ENCODE data around the gene PLCB3.

PLCB3 gene

DNA sequence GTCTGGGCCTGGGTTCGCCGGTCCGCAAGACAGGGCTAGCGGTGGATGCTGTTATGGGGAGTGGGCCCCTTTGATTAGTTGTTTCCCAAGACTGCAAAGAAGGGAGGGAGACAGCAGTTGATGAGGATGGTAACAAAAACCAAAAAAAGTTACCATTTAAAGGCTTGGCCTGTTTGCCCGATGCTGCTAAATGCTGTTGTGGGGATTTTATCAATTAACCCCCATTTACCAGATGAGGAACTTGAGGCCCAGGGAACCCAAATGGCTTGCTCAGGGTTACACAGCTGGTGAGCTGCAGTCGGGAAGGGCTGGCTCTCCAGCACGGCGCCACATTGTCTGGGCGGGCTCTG lies 28.7 kb upstream of the PLCB3 start:
- DNase-seq (ENCODE audit: low spot score): no peak

DNA sequence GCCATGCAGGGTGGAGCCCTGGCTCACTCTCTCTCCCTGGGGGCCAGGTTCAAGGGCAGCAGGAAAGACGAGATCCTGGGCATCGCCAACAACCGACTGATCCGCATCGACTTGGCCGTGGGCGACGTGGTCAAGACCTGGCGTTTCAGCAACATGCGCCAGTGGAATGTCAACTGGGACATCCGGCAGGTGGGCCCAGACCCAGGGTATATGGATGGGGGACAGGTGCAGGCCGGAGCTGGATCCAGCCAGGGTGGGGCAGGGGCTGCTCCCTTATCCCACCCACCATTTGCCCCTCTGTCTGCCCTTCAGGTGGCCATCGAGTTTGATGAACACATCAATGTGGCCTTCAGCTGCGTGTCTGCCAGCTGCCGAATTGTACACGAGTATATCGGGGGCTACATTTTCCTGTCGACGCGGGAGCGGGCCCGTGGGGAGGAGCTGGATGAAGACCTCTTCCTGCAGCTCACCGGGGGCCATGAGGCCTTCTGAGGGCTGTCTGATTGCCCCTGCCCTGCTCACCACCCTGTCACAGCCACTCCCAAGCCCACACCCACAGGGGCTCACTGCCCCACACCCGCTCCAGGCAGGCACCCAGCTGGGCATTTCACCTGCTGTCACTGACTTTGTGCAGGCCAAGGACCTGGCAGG lies 28.2 kb upstream of the PLCB3 start:
- no peak for DNase-seq (ENCODE audit: low spot score)

DNA sequence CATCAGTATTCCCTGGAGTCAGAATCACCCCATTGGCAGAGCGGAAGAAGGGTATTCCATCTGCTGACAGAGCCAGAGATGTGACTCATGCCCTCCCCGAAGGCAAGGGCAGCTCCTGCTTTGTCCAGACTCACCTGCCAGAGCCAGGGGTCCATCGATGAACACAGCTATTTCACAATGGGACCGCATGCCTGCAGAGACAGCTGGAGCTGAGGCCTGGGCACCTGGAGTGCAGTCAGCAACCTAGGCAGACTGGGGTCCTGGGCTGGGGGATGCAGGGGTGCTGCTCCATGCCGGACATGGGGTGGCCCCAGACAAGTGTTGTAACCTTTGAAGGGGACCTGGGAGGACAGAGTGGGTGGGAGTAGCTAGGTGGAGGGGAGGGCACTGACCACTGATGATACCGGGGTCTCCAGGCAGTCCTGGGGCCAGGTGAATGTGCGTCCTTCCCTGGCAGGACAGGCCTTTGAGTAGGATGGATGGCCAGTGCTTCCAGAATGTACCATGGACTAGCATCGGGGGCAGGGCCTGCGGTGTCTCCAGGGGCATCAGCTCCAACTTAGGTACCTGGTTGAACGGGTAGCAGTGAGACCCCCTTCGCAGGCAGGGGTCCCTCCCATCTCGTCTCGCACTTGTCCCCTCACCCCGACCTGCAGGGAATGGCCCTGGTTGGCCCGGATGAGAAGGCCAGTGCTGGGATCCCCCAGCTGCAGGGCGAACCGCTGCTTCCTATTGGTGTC lies 27.0 kb upstream of the PLCB3 start:
- DNase-seq (ENCODE audit: low spot score): no peak

DNA sequence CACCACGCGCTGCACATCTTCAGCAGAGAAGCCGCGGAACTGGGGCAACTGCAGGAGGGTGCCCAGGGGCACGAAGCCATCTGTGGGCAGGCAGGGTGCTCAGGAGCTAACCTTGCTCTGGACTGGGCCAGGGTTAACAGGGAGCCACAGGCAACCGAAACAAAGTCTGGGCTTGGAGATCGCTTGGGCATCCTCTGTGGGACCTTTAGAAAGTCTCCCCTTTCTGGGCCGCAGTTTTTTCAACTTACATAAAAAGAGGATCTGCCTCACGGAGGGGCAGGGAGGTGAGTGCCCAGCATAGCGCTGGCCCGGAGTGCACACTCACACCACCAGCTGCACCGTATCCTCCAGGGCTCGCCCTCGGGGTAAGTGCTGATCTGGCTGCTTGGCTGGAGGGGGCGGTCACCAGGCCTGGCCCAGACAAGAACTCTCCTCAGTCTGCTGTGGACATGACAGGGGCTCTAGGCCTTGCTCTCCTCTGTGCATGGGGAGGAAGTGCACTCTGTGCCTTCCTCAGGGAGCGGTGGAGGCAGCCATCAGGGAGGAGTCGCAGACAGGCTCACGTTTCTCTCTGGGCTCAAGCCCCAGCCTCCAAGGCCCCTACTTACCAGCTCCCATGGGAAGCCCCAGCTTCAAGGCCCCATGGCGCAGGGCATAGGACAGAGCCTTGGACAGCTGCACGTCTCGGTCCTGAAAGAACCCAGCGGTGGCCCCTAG lies 26.3 kb upstream of the PLCB3 start:
- DNase-seq (ENCODE audit: low spot score): no peak

GRCh38 chr11:64225608-64226506 lies 25.5 kb upstream of the PLCB3 start, which contains the start of the genes NUDT22 and TRPT1:
TSS of gene NUDT22 (plus strand) at chr11:64226274. CDS start at chr11:64226653, 379 bp downstream.
TSS of gene TRPT1 (minus strand) at chr11:64226186. CDS start at chr11:64225860, 326 bp downstream.
- DNase-seq (ENCODE audit: low spot score): peak; percentile 90

GRCh38 chr11:64226507-64227051 lies 24.8 kb upstream of the PLCB3 start:
- DNase-seq (ENCODE audit: low spot score): no peak

GRCh38 chr11:64227405-64227956 lies 23.8 kb upstream of the PLCB3 start:
- no peak for DNase-seq (ENCODE audit: low spot score)

DNA sequence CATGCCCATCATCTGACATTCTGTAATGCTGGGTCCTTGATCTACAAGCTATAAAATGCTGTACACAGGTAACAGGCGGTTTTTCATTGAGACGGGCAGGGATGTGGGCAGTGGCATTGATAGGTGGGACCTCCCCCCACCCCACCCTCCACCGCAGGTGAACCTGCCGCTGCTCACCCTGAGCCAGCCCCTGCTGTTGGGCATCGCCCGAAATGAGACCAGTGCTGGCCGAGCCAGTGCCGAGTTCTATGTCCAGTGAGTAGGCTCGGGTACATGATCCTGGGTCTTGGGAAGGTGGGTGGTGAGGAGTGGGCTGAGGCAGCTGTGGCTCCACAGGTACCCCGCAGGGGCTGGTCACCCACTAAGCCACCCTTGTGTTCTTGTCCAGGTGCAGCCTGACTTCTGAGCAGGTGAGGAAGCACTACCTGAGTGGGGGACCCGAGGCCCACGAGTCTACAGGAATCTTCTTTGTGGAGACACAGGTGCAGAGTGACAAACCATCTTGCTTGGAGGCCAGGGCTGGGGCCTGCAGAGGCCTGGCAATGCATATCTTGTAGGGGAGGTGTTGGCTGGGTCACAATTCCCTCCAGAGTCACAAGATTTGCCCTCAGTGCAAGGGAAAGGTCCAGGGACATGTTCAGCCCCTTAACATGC lies 22.1 kb upstream of the PLCB3 start:
- no peak for DNase-seq (ENCODE audit: low spot score)

DNA sequence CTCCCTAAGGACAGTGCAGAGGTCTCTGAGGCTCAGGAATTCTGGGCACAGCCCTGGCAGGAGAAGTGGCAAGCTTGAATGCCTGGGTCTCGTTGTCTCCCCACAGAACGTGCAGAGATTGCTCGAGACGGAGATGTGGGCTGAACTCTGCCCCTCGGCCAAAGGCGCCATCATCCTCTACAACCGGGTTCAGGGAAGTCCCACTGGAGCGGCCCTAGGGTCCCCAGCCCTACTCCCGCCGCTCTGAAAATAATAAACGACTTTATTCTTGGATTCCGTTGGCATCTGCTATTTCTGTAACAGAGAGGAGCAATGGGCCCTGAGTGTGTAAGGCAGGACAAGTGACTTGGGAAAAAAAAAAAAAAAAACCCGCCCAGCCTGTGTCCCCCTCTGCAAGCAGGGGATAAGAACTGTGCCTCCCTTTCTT lies 21.6 kb upstream of the PLCB3 start:
- DNase-seq (ENCODE audit: low spot score): no peak

DNA sequence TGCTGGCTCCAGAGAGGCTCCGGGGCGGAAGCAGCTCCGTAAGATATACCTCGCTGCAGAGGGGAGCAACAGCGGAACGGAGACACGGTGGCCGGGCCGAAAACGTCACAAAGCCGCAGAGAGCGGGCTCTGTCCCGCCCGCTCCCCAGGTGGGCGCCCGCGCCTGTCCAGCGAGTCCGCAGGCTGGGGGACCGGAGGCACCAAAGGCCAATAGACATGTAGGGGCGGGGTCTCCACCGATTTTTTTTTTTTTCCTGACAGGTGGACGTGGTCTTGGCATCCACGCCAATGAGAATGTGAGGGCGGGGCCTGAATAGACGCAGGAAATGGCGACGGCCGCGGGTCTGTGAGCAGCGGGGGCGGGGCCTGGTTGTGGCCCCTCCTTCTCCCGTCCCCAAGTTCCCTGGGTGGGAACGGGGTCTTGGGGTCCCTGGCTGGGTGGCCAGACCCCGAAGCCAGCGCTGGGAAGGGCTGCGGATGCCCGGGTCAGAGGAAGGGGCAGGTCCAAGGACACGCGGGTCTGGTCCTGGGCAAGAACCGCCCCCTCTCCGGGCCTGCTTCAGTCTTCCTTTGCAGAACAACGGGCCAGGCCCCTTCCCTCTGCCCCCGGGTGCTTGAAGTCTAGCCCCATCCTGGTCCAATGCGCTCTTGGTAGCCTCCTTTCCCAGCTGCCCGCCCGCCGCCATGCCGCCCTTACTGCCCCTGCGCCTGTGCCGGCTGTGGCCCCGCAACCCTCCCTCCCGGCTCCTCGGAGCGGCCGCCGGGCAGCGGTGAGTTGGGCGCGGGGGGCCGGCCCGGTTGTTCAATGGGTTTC lies 21.0 kb upstream of the PLCB3 start, which contains the start of gene DNAJC4:
Gene DNAJC4, plus strand, starts transcription at position 378 of the 814 bp plus-strand sequence. Its CDS starts 307 bp downstream, at position 685.
- DNase-seq (ENCODE audit: low spot score): peak; percentile 88

- no peak for DNase-seq (ENCODE audit: low spot score)
These were observed 20.4 kb upstream of the PLCB3 start for GRCh38 chr11:64230985-64231365.

- no peak for DNase-seq (ENCODE audit: low spot score)
These were observed 19.8 kb upstream of the PLCB3 start for GRCh38 chr11:64231546-64231945.

DNA sequence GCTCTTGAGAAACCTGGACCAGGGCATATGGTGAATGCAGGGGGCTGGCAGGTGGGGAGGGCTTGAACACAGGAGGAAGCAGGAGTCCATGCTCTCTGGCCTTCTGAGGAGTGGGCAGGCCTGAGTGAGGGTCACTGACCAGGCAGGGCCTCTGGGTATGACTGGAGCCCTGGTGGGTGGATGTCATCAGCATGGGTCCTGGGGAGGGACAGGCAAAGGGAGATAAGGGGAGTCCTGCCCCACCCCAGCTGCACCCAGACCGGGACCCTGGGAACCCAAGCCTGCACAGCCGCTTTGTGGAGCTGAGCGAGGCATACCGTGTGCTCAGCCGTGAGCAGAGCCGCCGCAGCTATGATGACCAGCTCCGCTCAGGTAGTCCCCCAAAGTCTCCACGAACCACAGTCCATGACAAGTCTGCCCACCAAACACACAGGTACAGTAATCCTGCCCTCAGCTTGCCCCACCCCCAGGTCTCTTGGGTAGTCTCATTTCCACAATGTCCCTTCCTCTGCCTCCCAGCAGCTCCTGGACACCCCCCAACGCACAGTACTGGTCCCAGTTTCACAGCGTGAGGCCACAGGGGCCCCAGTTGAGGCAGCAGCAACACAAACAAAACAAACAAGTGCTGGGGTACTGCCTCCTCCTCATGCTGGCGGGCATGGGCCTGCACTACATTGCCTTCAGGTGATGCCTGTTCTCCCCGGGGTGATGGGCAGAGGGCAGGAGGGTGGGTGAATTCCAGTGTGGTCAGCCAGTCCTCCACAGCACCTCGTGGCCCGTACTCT lies 19.0 kb upstream of the PLCB3 start:
- DNase-seq (ENCODE audit: low spot score): no peak

DNA sequence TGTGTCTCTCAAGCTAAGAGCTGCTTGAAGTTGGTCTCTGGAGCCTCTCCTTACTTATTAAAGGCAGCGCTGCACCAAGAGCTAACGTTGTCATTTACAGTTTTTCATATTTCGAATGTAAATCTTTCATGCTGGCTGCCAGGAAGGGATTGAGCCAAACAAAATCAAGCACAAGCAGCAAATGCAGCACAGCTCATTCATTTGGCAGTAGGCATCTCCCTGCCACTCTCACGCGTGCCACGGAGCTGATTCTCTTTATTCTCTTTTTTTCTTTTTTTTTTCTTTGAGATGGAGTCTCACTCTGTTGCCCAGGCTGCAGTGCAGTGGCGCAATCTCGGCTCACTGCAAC lies 18.4 kb upstream of the PLCB3 start:
- no peak for DNase-seq (ENCODE audit: low spot score)

DNA sequence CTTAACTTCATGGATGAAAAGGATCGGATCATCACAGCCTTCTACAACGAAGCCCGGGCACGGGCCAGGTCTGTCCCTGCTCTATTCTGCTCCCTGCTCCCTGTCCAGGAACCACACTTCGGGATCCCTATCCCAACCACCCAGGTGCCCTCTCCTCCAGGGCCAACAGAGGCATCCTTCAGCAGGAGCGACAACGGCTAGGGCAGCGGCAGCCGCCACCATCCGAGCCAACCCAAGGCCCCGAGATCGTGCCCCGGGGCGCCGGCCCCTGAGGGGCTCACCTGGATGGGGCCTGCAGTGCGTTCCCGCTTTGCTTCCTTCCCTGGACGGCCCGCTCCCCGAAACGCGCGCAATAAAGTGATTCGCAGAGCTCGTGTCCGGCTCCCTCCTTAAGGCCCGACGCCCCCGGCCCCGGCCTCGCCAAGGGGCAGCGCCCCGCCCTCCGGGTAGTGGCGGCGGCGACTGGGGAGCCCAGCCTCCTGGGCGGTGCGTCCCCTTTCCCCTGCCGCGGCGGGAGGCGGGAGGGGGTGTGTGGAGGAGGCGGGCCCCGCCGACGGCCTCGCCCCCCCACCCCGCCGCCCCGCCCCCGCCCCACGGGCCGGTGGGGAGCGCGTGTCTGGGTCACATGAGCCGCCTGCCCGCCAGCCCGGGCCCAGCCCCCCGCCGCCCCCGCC lies 17.3 kb upstream of the PLCB3 start, which contains the start of gene VEGFB:
Gene VEGFB, plus strand, starts transcription at position 672 of the 674 bp plus-strand sequence. CDS start 250 bp downstream, outside the sequence.
- DNase-seq (ENCODE audit: low spot score): peak; percentile 71

DNA sequence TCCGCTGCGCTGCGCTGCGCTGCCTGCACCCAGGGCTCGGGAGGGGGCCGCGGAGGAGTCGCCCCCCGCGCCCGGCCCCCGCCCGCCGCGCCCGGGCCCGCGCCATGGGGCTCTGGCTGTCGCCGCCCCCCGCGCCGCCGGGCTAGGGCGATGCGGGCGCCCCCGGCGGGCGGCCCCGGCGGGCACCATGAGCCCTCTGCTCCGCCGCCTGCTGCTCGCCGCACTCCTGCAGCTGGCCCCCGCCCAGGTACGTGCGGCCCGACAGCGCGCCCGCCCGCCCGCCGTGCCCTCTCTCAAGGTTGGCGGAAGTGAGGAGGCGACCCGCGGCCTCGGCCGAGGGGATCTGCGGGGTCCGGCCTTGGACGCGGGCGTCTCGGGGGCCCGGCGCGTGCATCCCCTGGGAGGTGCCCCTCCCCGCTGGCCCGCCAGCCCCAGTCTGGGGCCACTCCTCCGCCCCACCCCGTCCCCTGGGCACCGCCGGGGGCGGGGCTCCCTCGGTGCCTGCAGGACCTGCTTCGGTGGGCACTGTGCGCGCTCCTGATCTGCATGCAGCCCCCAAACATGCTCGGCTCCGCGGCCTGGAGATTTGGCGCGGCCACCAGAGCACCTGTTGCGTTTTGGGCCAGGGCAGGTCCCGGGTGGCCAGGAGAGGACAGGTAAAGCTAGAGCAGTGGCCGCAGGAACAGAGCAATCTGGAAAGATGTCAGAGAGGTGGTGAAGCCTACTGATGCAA lies 16.5 kb upstream of the PLCB3 start:
- DNase-seq (ENCODE audit: low spot score): peak; percentile 68

DNA sequence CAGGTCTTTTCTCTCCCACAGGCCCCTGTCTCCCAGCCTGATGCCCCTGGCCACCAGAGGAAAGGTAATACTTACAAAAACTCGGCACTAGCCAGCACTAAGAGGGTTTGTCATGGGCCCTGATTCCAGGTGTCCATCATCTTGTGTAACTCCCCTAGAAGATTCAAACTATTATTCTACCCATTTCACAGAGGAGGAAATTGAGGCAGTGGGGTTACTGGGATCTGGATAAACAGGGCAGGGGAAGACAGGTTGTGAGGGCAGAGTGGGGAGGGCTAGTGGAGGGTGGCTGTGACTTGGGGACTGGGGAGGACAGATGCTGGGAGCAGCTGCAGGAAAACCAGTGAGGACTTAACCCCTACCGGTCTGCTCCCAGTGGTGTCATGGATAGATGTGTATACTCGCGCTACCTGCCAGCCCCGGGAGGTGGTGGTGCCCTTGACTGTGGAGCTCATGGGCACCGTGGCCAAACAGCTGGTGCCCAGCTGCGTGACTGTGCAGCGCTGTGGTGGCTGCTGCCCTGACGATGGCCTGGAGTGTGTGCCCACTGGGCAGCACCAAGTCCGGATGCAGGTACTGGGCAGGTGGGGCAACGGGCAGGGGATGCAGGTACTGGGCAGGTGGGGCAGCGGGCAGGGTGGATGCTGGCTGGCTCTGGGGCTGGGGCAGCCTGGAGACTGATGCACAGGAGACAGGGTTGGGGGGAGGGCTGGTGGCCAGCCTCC lies 15.7 kb upstream of the PLCB3 start:
- DNase-seq (ENCODE audit: low spot score): no peak

All from HuH-7.5 (cell line).